K562 (cell line): ENCODE measurements around the gene FANCD2OS. TPM values are rescaled to one million over a fixed set of nuclear protein-coding genes. Genes with fewer than 3 reads are reported as not detected.

Experiments
- BRF1 ChIP-seq: IDR thresholded peaks from 3 replicates; pipeline ENCODE4 v1.6.1; 2011; ENCODE audit warnings: borderline replicate concordance, mild to moderate bottlenecking; ENCODE audit not compliant: insufficient read length; ENCODE audit errors: extremely low read depth
- GATAD2B ChIP-seq: fragments of 450-650 bp; IDR thresholded peaks from 2 replicates; pipeline ENCODE4 v1.6.1; 2017; ENCODE audit warnings: mild to moderate bottlenecking, borderline replicate concordance
- HDAC2 ChIP-seq: fragments of 450-650 bp; IDR thresholded peaks from 2 replicates; pipeline ENCODE4 v1.6.1; 2016; ENCODE audit warnings: mild to moderate bottlenecking
- KLF16 ChIP-seq: IDR thresholded peaks from 2 replicates; pipeline ENCODE4 v1.6.1; 2016; ENCODE audit warnings: antibody characterized with exemption
- MBD2 ChIP-seq: sonication (generic); IDR thresholded peaks from 2 replicates; pipeline ENCODE4 v1.6.1; 2016; ENCODE audit warnings: low read depth, borderline replicate concordance
- PHF20 ChIP-seq: fragments of 450-650 bp; IDR thresholded peaks from 2 replicates; pipeline ENCODE4 v1.6.1; 2018; ENCODE audit not compliant: partially characterized antibody
- PURB ChIP-seq: sonication (generic); formaldehyde crosslinking; IDR thresholded peaks from 2 replicates; pipeline ENCODE4 v1.9.0; 2021; ENCODE audit warnings: low read depth, mild to moderate bottlenecking, missing genetic modification reagents
- ZNF165 ChIP-seq: fragments of 250-450 bp; sonication (Bioruptor Pico); IDR thresholded peaks from 2 replicates; pipeline ENCODE4 v1.4.0; 2020; ENCODE audit warnings: borderline replicate concordance
- polyA plus RNA-seq, 8 experiments: library from polyadenylated mRNA; depleted of rRNA in 4 of 8; stranded (reverse) in 5 of 8; unstranded in 3 of 8; fragments of >200 nt; fragmentation: Nextera tagmentation in 2 of 8; fragmentation: Illumina TruSeq in 1 of 8; extraction: Ambion mirVana in 2 of 8; extraction: Trizol in 1 of 8; gene quantifications; 2 replicates each; pipeline versions ENCODE4 v1.2.1 to v1.2.3, GENCODE V29; 2011 to 2014; ENCODE audit warnings: inconsistent platforms in 1 of 8, missing spikeins in 1 of 8
- total RNA-seq, 7 experiments: library from RNA; depleted of rRNA in 6 of 7; stranded (reverse); fragments of >200 nt in 6 of 7; fragmentation: Illumina TruSeq in 2 of 7; extraction: Trizol in 2 of 7; gene quantifications; 2 replicates each; pipeline versions ENCODE4 v1.2.1 to v1.2.3, GENCODE V29; 2011 to 2021; ENCODE audit warnings: low replicate concordance in 1 of 7
- TF ChIP-seq, protein P1 (sequence below): fragments of 450-650 bp; IDR thresholded peaks from 2 replicates; pipeline ENCODE4 v1.6.1; 2016; ENCODE audit warnings: borderline replicate concordance
- TF ChIP-seq, protein P2 (sequence below): fragments of 250-450 bp; sonication (Bioruptor Pico); IDR thresholded peaks from 2 replicates; pipeline ENCODE4 v1.4.0; 2020
- TF ChIP-seq, protein P3 (sequence below): fragments of 450-650 bp; IDR thresholded peaks from 2 replicates; pipeline ENCODE4 v1.6.1; 2014; ENCODE audit warnings: low read depth, mild to moderate bottlenecking, moderate library complexity, borderline replicate concordance
- TF ChIP-seq, protein P4 (sequence below): fragments of 250-450 bp; sonication (Bioruptor Pico); IDR thresholded peaks from 2 replicates; pipeline ENCODE4 v1.4.0; 2020; ENCODE audit warnings: borderline replicate concordance
- TF ChIP-seq, protein P5 (sequence below): fragments of 250-450 bp; sonication (Bioruptor Pico); IDR thresholded peaks from 2 replicates; pipeline ENCODE4 v1.9.0; 2021; ENCODE audit warnings: mild to moderate bottlenecking, inconsistent platforms

FANCD2OS gene
- total and polyA plus RNA-seq, 9 of the 15 experiments (the other 6 are each of a cell fraction or from before 2014, with no cell fraction given), result not detected

DNA sequence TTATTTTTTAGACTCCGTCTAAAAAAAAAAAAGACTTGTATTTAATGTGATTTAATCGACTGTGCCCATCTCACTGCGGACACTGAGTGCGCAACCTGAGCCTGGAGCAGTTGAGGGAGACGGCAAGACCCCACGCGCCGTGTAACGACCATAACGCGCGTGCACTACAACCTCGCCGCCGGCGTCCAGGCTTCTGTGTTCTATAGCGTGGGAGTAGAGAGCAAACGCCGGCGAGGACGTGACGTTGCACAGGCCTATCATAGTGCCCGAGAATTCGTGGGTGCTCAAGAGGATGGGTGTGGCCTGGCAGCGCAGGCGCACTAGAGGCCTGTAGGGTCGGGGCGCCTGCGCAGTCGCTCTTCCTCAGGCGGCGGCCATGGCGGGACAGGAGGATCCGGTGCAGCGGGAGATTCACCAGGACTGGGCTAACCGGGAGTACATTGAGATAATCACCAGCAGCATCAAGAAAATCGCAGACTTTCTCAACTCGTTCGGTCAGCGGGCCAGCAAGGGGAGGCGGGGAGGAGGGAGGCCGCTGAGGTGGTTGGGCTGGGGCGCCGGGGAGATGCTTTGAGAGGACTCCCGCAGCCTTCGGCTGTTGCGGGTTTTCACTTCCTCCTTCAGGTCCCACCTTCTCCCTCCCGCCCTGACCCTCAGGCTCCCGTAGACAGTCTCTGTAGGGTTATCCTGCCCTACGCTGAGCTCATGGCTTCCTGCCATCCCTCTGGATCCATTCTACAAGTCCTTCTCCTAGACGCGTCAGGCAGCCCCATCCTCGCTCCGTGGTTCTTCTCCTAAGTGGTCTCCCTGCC is 7.5 kb upstream of the FANCD2OS start, which contains the start of gene BRK1 (continued):
- TF ChIP-seq, protein P1, sequence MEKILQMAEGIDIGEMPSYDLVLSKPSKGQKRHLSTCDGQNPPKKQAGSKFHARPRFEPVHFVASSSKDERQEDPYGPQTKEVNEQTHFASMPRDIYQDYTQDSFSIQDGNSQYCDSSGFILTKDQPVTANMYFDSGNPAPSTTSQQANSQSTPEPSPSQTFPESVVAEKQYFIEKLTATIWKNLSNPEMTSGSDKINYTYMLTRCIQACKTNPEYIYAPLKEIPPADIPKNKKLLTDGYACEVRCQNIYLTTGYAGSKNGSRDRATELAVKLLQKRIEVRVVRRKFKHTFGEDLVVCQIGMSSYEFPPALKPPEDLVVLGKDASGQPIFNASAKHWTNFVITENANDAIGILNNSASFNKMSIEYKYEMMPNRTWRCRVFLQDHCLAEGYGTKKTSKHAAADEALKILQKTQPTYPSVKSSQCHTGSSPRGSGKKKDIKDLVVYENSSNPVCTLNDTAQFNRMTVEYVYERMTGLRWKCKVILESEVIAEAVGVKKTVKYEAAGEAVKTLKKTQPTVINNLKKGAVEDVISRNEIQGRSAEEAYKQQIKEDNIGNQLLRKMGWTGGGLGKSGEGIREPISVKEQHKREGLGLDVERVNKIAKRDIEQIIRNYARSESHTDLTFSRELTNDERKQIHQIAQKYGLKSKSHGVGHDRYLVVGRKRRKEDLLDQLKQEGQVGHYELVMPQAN, result peak; percentile 48; the same call in 1 of the 2 replicates
- TF ChIP-seq MBD2 (peak; percentile 77; the same call in 1 of the 2 replicates), BRF1 (no peak), ZNF165 (CRISPR knock-in tag) (no peak), GATAD2B (peak; percentile 41; the same call in 1 of the 2 replicates), KLF16 (peak; percentile 83), PURB (CRISPR knock-in tag) (no peak), PHF20 (peak; percentile 84), HDAC2 (peak; percentile 74; the same call in 1 of the 2 replicates)
- TF ChIP-seq, protein P2, sequence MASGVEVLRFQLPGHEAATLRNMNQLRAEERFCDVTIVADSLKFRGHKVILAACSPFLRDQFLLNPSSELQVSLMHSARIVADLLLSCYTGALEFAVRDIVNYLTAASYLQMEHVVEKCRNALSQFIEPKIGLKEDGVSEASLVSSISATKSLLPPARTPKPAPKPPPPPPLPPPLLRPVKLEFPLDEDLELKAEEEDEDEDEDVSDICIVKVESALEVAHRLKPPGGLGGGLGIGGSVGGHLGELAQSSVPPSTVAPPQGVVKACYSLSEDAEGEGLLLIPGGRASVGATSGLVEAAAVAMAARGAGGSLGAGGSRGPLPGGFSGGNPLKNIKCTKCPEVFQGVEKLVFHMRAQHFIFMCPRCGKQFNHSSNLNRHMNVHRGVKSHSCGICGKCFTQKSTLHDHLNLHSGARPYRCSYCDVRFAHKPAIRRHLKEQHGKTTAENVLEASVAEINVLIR (CRISPR knock-in tag), result peak; percentile 77
- TF ChIP-seq, protein P3, sequence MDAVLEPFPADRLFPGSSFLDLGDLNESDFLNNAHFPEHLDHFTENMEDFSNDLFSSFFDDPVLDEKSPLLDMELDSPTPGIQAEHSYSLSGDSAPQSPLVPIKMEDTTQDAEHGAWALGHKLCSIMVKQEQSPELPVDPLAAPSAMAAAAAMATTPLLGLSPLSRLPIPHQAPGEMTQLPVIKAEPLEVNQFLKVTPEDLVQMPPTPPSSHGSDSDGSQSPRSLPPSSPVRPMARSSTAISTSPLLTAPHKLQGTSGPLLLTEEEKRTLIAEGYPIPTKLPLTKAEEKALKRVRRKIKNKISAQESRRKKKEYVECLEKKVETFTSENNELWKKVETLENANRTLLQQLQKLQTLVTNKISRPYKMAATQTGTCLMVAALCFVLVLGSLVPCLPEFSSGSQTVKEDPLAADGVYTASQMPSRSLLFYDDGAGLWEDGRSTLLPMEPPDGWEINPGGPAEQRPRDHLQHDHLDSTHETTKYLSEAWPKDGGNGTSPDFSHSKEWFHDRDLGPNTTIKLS, result peak; percentile 77
- TF ChIP-seq, protein P4, sequence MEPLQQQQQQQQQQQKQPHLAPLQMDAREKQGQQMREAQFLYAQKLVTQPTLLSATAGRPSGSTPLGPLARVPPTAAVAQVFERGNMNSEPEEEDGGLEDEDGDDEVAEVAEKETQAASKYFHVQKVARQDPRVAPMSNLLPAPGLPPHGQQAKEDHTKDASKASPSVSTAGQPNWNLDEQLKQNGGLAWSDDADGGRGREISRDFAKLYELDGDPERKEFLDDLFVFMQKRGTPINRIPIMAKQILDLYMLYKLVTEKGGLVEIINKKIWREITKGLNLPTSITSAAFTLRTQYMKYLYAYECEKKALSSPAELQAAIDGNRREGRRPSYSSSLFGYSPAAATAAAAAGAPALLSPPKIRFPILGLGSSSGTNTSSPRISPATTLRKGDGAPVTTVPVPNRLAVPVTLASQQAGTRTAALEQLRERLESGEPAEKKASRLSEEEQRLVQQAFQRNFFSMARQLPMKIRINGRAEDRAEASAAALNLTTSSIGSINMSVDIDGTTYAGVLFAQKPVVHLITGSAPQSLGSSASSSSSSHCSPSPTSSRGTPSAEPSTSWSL, result no peak
- TF ChIP-seq, protein P5, sequence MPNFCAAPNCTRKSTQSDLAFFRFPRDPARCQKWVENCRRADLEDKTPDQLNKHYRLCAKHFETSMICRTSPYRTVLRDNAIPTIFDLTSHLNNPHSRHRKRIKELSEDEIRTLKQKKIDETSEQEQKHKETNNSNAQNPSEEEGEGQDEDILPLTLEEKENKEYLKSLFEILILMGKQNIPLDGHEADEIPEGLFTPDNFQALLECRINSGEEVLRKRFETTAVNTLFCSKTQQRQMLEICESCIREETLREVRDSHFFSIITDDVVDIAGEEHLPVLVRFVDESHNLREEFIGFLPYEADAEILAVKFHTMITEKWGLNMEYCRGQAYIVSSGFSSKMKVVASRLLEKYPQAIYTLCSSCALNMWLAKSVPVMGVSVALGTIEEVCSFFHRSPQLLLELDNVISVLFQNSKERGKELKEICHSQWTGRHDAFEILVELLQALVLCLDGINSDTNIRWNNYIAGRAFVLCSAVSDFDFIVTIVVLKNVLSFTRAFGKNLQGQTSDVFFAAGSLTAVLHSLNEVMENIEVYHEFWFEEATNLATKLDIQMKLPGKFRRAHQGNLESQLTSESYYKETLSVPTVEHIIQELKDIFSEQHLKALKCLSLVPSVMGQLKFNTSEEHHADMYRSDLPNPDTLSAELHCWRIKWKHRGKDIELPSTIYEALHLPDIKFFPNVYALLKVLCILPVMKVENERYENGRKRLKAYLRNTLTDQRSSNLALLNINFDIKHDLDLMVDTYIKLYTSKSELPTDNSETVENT (CRISPR knock-in tag), result peak; percentile 81
